H1 (cell line): ENCODE results near the gene CRYGN. TPM values are rescaled to one million over a fixed set of nuclear protein-coding genes. Genes with fewer than 3 reads are reported as not detected.
A peak's percentile ranks its signal among the peaks of the same experiment; 100 is the strongest.

Source experiments
- BACH1 ChIP-seq: IDR thresholded peaks from 2 replicates; pipeline ENCODE4 v1.6.1; 2012; ENCODE audit warnings: low read length, improper control_type of control experiment
- RNF2 ChIP-seq: fragments of 200-900, 300-1000 bp; sonication (generic); IDR thresholded peaks from 2 replicates; pipeline ENCODE4 v1.7.1; 2016; ENCODE audit warnings: borderline replicate concordance, low read depth, mild to moderate bottlenecking, antibody characterized with exemption, low read length; ENCODE audit not compliant: poor library complexity, severe bottlenecking; ENCODE audit errors: missing control alignments
- polyA plus RNA-seq, 7 experiments: library from polyadenylated mRNA; depleted of rRNA in 3 of 7; stranded (reverse) in 5 of 7; unstranded in 2 of 7; fragments of >200 nt in 5 of 7; fragments of 200-250 nt in 2 of 7; gene quantifications; 1 replicate in 5 of 7; 2 replicates in 1 of 7; 4 replicates in 1 of 7; pipeline versions ENCODE4 v1.2.1 to v1.2.3, GENCODE V29; 2011 to 2013; ENCODE audit warnings: missing spikeins in 2 of 7, mixed read lengths in 2 of 7
- total RNA-seq: library from RNA; stranded (reverse); fragmentation: NEBNext Ultra II Directional; extraction: Animal tissue kit (Norgen Biotek cat#: 25700); gene quantifications from 2 replicates; pipeline ENCODE4 v1.2.1, GENCODE V29; 2021

CRYGN gene
- total and polyA plus RNA-seq, 2 of the 8 experiments (the other 6 are each of a cell fraction or from before 2014, with no cell fraction given): 0.98 to 1.6 TPM

GRCh38 chr7:151409667-151410404 is 30.1 kb downstream of the CRYGN start, which contains the start of gene WDR86 (continued):
- TF ChIP-seq RNF2: peak; percentile 1
- 0 out of 2 replicates have a peak, but pooled peaks have one; percentile 11 for TF ChIP-seq BACH1
